Calu3 (cell line): ENCODE results near the gene FUBP3. TPM values are rescaled to one million over a fixed set of nuclear protein-coding genes. Genes with fewer than 3 reads are reported as not detected.

ENCODE experiments used
- BruUV-seq: library from RNA; stranded (reverse); fragments of 400-500 nt; replicated peaks from 2 replicates; lab custom pipeline; 2021; lab: Mats Ljungman, UMichigan
- CTCF ChIA-PET: fragments of 300-600 bp; sonication (Branson Sonifier 250); formaldehyde crosslinking; loops from one replicate; lab custom pipeline; 2022; ENCODE audit warnings: antibody characterized with exemption; lab: Charles Lee
- DNase-seq: peaks from one replicate; pipeline ENCODE4 v3.0.0; 2022
- H3K27ac Mint-ChIP-seq: one replicate; pipeline ENCODE4 v1.8.0; 2022; ENCODE audit warnings: mixed read lengths; ENCODE audit not compliant: unreplicated experiment
- H3K27me3 Mint-ChIP-seq: one replicate; pipeline ENCODE4 v1.8.0; 2022; ENCODE audit warnings: mixed read lengths; ENCODE audit not compliant: unreplicated experiment
- H3K36me3 Mint-ChIP-seq: one replicate; pipeline ENCODE4 v1.8.0; 2022; ENCODE audit warnings: mild to moderate bottlenecking, moderate library complexity, mixed read lengths; ENCODE audit not compliant: insufficient read depth, unreplicated experiment
- H3K4me1 Mint-ChIP-seq: one replicate; pipeline ENCODE4 v1.8.0; 2022; ENCODE audit warnings: mild to moderate bottlenecking, low read depth, mixed read lengths; ENCODE audit not compliant: unreplicated experiment
- H3K4me3 Mint-ChIP-seq: one replicate; pipeline ENCODE4 v1.8.0; 2022; ENCODE audit warnings: mild to moderate bottlenecking, low read depth, moderate library complexity, mixed read lengths; ENCODE audit not compliant: unreplicated experiment
- H3K9me3 Mint-ChIP-seq: one replicate; pipeline ENCODE4 v1.8.0; 2022; ENCODE audit warnings: low read depth, mixed read lengths; ENCODE audit not compliant: unreplicated experiment
- CTCF ChIP-seq: fragments of 200-600 bp; IDR thresholded peaks from one replicate; pipeline ENCODE4 v1.8.0; 2022; ENCODE audit warnings: antibody characterized with exemption; ENCODE audit not compliant: unreplicated experiment
- intact Hi-C: fragments of 100-400 bp; cut with micrococcal nuclease; formaldehyde crosslinking; loops from one replicate; pipeline ENCODE4 v1.10.0; 2022; ENCODE audit not compliant: unreplicated experiment
- total RNA-seq: library from RNA; stranded (reverse); gene quantifications from 2 replicates; pipeline ENCODE4 v1.2.3, GENCODE V29; 2022

FUBP3 gene
- total RNA-seq, 1 experiment from 2014 or later, result 51.0 TPM

DNA sequence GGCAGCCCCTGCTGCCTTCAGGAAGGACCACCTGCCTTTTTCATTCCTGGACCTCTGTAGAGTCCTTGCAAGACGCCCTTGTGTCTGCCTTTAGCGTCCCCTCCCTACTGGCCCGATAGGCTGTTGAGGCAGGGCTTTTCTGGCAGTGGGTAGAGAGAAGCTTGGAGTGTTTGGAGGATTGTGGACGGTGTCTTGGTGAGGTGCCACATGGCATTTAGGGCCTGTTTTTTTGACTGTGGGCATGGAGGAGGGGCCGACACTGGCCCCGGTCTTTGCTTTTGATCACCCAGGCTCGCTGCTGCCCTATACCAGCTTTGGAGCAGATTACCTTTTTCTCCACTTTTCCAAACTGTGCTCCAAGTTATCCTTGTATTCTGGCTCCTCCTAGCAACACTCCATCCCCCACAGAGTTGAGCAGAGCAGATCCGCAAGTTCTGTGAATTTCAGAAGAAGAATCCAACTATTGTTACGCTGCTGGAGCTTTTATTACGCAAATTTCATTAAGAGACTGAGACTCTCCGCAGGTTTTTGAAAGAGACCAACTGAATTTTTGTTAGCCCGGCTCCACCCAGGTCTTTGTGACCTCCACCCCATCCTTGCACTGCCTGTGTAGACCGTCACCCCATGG is 50.2 kb downstream of the FUBP3 start:
- intact Hi-C loops, result no loop called here
- Mint-ChIP-seq H3K27ac (no peak overlapping the region), H3K27me3 (no peaks in the 10 kb centered on the region), H3K36me3 (peaks cover 13% of the 10 kb centered on the region), H3K4me1 (no peaks in the 10 kb centered on the region), H3K9me3 (no peaks in the 10 kb centered on the region), H3K4me3 (no peak overlapping the region)
- CTCF ChIA-PET, result no interaction called here
- TF ChIP-seq CTCF, result no peak
- BruUV-seq, result no TSS peak
- no peak for DNase-seq

GRCh38 chr9:130630071-130630450 is 50.7 kb downstream of the FUBP3 start:
- Mint-ChIP-seq H3K36me3 (peaks cover 11% of the 10 kb centered on the region), H3K9me3 (no peaks in the 10 kb centered on the region), H3K4me1 (no peaks in the 10 kb centered on the region), H3K4me3 (no peak overlapping the region), H3K27me3 (no peaks in the 10 kb centered on the region), H3K27ac (no peak overlapping the region)
- CTCF ChIA-PET, result no interaction called here
- BruUV-seq, result no TSS peak
- intact Hi-C loops, result no loop called here
- no peak for DNase-seq
- no peak for TF ChIP-seq CTCF

DNA sequence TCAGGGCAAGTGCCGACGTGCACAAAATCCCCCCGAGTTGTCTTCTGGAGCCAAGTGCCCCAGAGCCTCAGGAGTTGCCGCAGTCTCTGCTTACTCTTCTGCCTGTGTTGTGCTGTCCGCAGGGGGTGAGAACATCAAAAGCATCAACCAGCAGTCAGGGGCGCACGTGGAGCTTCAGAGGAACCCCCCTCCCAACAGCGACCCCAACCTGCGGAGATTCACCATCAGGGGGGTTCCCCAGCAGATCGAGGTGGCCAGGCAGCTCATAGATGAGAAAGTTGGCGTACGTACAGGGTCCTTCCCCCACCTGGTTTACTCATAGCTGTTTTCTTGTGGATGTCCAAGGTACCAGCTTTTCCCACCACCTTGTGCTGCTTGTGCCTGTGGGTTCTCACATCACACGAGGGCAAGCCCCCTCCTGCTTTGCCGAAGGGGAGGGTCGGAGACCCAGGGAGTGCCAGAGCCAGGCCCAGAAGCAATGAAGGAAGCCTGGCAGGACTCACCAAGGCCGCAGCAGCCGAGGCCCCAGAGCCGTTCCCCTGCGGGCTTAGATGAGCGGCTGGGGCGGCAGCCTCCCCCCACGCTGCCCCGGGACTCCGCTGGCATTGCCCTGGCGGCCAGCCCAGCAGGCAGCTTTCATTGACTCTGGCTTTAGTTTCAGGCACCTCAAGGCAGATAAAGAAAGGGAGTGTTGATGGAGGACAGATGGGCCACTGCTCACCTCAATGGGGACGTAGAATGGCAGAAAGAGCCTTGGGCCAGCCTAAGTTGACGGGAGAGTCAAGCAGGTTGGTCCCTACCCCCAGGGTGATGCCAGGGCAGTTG is 51.3 kb downstream of the FUBP3 start:
- Mint-ChIP-seq H3K4me1 (no peaks in the 10 kb centered on the region), H3K27me3 (no peaks in the 10 kb centered on the region), H3K4me3 (no peak overlapping the region), H3K36me3 (peaks cover 10% of the 10 kb centered on the region), H3K27ac (no peak overlapping the region), H3K9me3 (no peaks in the 10 kb centered on the region)
- DNase-seq, result no peak
- intact Hi-C loops, result no loop called here
- CTCF ChIA-PET, result no interaction called here
- no TSS peak for BruUV-seq
- no peak for TF ChIP-seq CTCF

DNA sequence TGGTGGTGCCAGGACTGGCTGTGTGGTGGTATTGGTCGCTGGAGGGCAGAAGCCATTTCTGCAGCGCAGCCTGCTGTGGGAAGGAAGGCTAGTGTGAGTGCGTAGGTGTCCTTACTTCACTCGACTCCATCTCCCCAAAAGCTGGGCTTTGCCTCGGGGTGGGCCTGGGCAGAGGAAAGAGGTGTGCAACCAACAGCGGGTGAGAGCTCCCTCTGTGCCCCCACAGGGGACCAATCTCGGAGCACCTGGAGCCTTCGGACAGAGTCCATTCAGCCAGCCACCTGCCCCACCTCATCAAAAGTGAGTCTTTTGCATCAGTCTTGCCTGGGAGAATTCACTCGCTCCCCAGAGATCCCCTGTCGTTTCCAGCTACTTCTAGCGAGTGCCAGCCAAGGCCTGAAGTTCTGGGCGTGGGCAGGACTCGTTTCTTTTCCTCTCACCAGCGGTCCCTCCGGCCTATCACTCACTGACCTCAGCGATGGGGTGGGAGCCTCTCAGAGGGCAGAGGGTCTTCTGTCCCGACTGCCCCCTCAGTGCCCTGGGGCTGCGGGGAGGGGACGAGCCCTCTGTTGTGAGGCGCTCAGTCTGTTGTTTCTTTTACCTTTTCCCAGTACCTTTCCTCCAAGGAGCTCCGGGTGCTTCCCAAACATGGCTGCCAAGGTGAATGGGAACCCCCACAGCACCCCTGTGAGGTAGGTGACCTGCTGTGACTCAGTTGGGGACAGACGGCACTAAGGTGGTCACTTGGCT is 52.1 kb downstream of the FUBP3 start:
- intact Hi-C loops, result no loop called here
- H3K4me3 Mint-ChIP-seq, result no peak overlapping the region
- CTCF ChIA-PET, result no interaction called here
- no peaks in the 10 kb centered on the region for H3K27me3 Mint-ChIP-seq
- no peak for DNase-seq
- H3K4me1 Mint-ChIP-seq, result no peaks in the 10 kb centered on the region
- H3K36me3 Mint-ChIP-seq, result peaks cover 10% of the 10 kb centered on the region
- no peak overlapping the region for H3K27ac Mint-ChIP-seq
- TF ChIP-seq CTCF, result no peak
- no TSS peak for BruUV-seq
- no peaks in the 10 kb centered on the region for H3K9me3 Mint-ChIP-seq
